GM18502 (cell line): ENCODE measurements around the gene RCBTB1.
"Not testable (repeated sequence)": the region's sequence is repeated elsewhere in the genome, so short reads cannot be mapped to it uniquely, and the experiment has no call there.

Experiments used
- ATAC-seq: cut with Tn5 transposase; IDR thresholded peaks from one replicate; pipeline ENCODE4 v1.9.1; 2021; ENCODE audit warnings: mild to moderate bottlenecking; ENCODE audit not compliant: unreplicated experiment, poor library complexity

The RCBTB1 gene

GRCh38 chr13:49606747-49607648 is 21.6 kb upstream of the RCBTB1 start:
- ATAC-seq = peak; percentile 98

GRCh38 chr13:49604570-49604969 is 19.2 kb upstream of the RCBTB1 start:
- ATAC-seq = no peak

- ATAC-seq = not testable (repeated sequence)
Observed at GRCh38 chr13:49602615-49603014, 17.3 kb upstream of the RCBTB1 start.

- ATAC-seq = no peak
Observed at GRCh38 chr13:49602005-49602404, 16.6 kb upstream of the RCBTB1 start.

- no peak for ATAC-seq
Observed at GRCh38 chr13:49597043-49597641, 11.8 kb upstream of the RCBTB1 start.

- no peak for ATAC-seq
Observed at GRCh38 chr13:49596221-49596620, 10.9 kb upstream of the RCBTB1 start.

- no peak for ATAC-seq
Observed at GRCh38 chr13:49594576-49594975, 9.2 kb upstream of the RCBTB1 start.

- not testable (repeated sequence) for ATAC-seq
Observed at GRCh38 chr13:49593876-49594275, 8.5 kb upstream of the RCBTB1 start.

- ATAC-seq = not testable (repeated sequence)
Observed at GRCh38 chr13:49590714-49591113, 5.4 kb upstream of the RCBTB1 start.

GRCh38 chr13:49587311-49587847 is 2.0 kb upstream of the RCBTB1 start:
- no peak for ATAC-seq

GRCh38 chr13:49586717-49587116 is 1.4 kb upstream of the RCBTB1 start:
- ATAC-seq = no peak

GRCh38 chr13:49584771-49585182 is 581 bp downstream of the RCBTB1 start:
- peak; percentile 17 for ATAC-seq

GRCh38 chr13:49580980-49581680 is 4.2 kb downstream of the RCBTB1 start:
- no peak for ATAC-seq

- ATAC-seq = no peak
Observed at GRCh38 chr13:49579501-49579900, 5.9 kb downstream of the RCBTB1 start.

- ATAC-seq = no peak
Observed at GRCh38 chr13:49571299-49572240, 13.8 kb downstream of the RCBTB1 start.

GRCh38 chr13:49569993-49570689 is 15.2 kb downstream of the RCBTB1 start:
- ATAC-seq = no peak

- ATAC-seq = no peak
Observed at GRCh38 chr13:49567491-49567890, 17.9 kb downstream of the RCBTB1 start.

GRCh38 chr13:49566461-49566860 is 18.9 kb downstream of the RCBTB1 start:
- no peak for ATAC-seq

GRCh38 chr13:49565461-49565860 is 19.9 kb downstream of the RCBTB1 start:
- ATAC-seq = not testable (repeated sequence)
